Effector memory CD8-positive, alpha-beta T cell (primary cell): ENCODE results near the gene CMTR1.
"Not testable (repeated sequence)": the region's sequence is repeated elsewhere in the genome, so short reads cannot be mapped to it uniquely, and the experiment has no call there.

ENCODE experiments used
- ATAC-seq: fragments of 150-1000 bp; cut with Tn5 transposase; replicated peaks from 2 replicates; pipeline ENCODE4 v1.10.0; 2021; ENCODE audit warnings: mild to moderate bottlenecking, moderate library complexity
- DNase-seq, 3 experiments: peaks; one replicate each; pipeline ENCODE4 v3.0.0; 2021
- H3K27ac Mint-ChIP-seq, 2 donors: one replicate each; pipeline ENCODE4 v1.8.0; 2022; ENCODE audit warnings: mild to moderate bottlenecking in 2 of 2, mixed read lengths in 2 of 2, moderate library complexity in 2 of 2
- H3K27me3 Mint-ChIP-seq, 2 donors: one replicate each; pipeline ENCODE4 v1.8.0; 2022; ENCODE audit warnings: mixed read lengths in 2 of 2
- H3K36me3 Mint-ChIP-seq: one replicate; pipeline ENCODE4 v1.8.0; 2022; ENCODE audit warnings: mild to moderate bottlenecking, moderate library complexity, mixed read lengths; ENCODE audit not compliant: insufficient read depth
- H3K4me1 Mint-ChIP-seq, 2 donors: one replicate each; pipeline ENCODE4 v1.8.0; 2022; ENCODE audit warnings: low read depth in 2 of 2, mixed read lengths in 2 of 2
- H3K4me3 Mint-ChIP-seq, 2 donors: one replicate each; pipeline ENCODE4 v1.8.0; 2022; ENCODE audit warnings: mild to moderate bottlenecking in 2 of 2, mixed read lengths in 2 of 2, moderate library complexity in 2 of 2
- H3K9me3 Mint-ChIP-seq, 2 donors: one replicate each; pipeline ENCODE4 v1.8.0; 2022; ENCODE audit warnings: mixed read lengths in 2 of 2

The CMTR1 gene

GRCh38 chr6:37443216-37443542 is 10.2 kb downstream of the CMTR1 start:
- H3K36me3 Mint-ChIP-seq: peaks cover 56% of the 10 kb centered on the region
- ATAC-seq, H3K27me3 Mint-ChIP-seq, H3K9me3 Mint-ChIP-seq, DNase-seq: not testable (repeated sequence)
- peaks cover 7 to 22% of the 10 kb centered on the region in 2 donors for H3K4me1 Mint-ChIP-seq
- peak overlapping the region; percentile 71 to 83 for H3K4me3 Mint-ChIP-seq
- H3K27ac Mint-ChIP-seq: peak overlapping the region; percentile 93

GRCh38 chr6:37449984-37450383 is 17.0 kb downstream of the CMTR1 start:
- Mint-ChIP-seq H3K27me3 (no peaks in the 10 kb centered on the region), H3K4me1 (peaks cover 4 to 11% of the 10 kb centered on the region in 2 donors), H3K4me3 (no peak overlapping the region), H3K9me3 (no peaks in the 10 kb centered on the region), H3K27ac (no peak overlapping the region), H3K36me3 (peaks cover 88% of the 10 kb centered on the region)
- DNase-seq (no peak), ATAC-seq (no peak)

DNA sequence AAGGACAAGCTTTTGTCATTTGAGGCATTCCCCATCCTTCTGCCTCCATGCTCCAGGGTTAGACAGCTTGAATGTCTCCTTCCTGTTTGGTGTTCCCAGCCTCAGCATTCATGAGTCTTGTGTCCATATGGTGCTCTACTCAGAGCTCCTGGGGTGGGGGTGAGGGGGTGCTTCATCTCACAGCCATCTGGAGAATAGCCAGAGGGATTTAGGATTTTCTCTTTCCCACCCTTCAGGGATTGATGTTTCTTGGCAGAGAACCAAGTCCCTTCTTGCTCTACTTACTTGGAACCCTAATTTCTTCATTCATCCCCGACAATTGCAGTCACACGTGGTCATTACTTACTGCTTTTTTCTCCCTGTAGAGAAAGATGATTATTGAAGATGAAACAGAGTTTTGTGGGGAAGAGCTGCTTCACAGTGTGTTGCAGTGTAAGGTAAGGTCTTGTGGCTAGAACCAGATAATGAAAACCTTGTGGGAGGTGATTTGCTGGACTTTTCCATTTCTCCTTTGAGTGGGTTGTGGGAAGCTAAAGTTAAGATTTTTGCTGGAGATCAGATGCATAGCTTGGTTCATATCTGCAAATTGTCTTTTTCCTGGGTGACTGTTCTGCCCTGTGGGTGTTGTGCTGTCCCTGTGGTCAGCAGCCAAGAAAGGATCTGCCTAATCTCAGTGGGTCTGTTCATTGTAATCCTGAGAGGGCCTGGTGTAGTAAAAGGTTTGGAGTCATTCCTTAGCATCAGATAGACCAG is 18.6 kb downstream of the CMTR1 start:
- peak overlapping the region; percentile 69 to 83 for H3K27ac Mint-ChIP-seq
- no peaks in the 10 kb centered on the region for H3K9me3 Mint-ChIP-seq
- peaks cover 83% of the 10 kb centered on the region for H3K36me3 Mint-ChIP-seq
- H3K4me3 Mint-ChIP-seq: no peak overlapping the region
- H3K27me3 Mint-ChIP-seq: no peaks in the 10 kb centered on the region
- H3K4me1 Mint-ChIP-seq: peaks cover 4 to 11% of the 10 kb centered on the region in 2 donors
- ATAC-seq: no peak
- DNase-seq: no peak

DNA sequence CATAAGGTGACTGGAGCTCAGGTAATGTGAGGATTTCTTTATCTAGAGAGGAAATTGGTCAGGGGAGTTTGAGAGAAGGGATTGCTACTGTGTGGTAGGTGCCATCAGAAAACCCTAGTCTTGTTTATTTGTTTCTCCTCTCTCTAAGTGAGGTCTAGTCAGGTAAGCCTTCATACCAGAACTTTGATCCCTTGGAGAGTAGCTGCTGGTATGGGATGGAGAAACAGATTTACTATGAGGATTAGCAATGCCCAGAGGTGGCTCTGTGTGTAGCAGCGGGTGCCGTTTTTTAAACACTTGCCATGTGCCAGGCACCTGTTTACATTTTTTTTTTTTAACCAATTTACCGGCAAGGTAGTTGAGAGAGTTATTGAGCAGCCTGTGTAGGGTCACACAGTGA is 19.5 kb downstream of the CMTR1 start:
- Mint-ChIP-seq H3K4me1 (peaks cover 4 to 14% of the 10 kb centered on the region in 2 donors), H3K27me3 (no peaks in the 10 kb centered on the region), H3K36me3 (peaks cover 81% of the 10 kb centered on the region), H3K4me3 (no peak overlapping the region), H3K27ac (peak overlapping the region in 1 of 2 donors; percentile 83), H3K9me3 (no peaks in the 10 kb centered on the region)
- ATAC-seq: no peak
- DNase-seq: no peak

- peak overlapping the region; percentile 8 to 88 for H3K27ac Mint-ChIP-seq
- peaks cover 70% of the 10 kb centered on the region for H3K36me3 Mint-ChIP-seq
- no peaks in the 10 kb centered on the region for H3K27me3 Mint-ChIP-seq
- ATAC-seq (no peak), DNase-seq (no peak)
- peaks cover 6 to 14% of the 10 kb centered on the region in 2 donors for H3K4me1 Mint-ChIP-seq
- H3K9me3 Mint-ChIP-seq: no peaks in the 10 kb centered on the region
- no peak overlapping the region for H3K4me3 Mint-ChIP-seq
Observed at GRCh38 chr6:37454420-37455140, 21.6 kb downstream of the CMTR1 start.

- H3K36me3 Mint-ChIP-seq: peaks cover 68% of the 10 kb centered on the region
- H3K4me3 Mint-ChIP-seq: no peak overlapping the region
- ATAC-seq: no peak
- H3K9me3 Mint-ChIP-seq: no peaks in the 10 kb centered on the region
- H3K27me3 Mint-ChIP-seq: no peaks in the 10 kb centered on the region
- no peak for DNase-seq
- peaks cover 6 to 14% of the 10 kb centered on the region in 2 donors for H3K4me1 Mint-ChIP-seq
- peak overlapping the region in 1 of 2 donors; percentile 69 for H3K27ac Mint-ChIP-seq
Observed at GRCh38 chr6:37456126-37456525, 23.1 kb downstream of the CMTR1 start.

- H3K27ac Mint-ChIP-seq: peak overlapping the region; percentile 17 to 69
- no peaks in the 10 kb centered on the region for H3K27me3 Mint-ChIP-seq
- no peak for ATAC-seq
- no peaks in the 10 kb centered on the region for H3K9me3 Mint-ChIP-seq
- DNase-seq: no peak
- H3K36me3 Mint-ChIP-seq: peaks cover 63% of the 10 kb centered on the region
- no peak overlapping the region for H3K4me3 Mint-ChIP-seq
- H3K4me1 Mint-ChIP-seq: peaks cover 6 to 8% of the 10 kb centered on the region in 2 donors
Observed at GRCh38 chr6:37456816-37457560, 24.0 kb downstream of the CMTR1 start.

- Mint-ChIP-seq H3K36me3 (peaks cover 67% of the 10 kb centered on the region), H3K9me3 (no peaks in the 10 kb centered on the region), H3K27ac (peak overlapping the region in 1 of 2 donors; percentile 71), H3K4me3 (no peak overlapping the region), H3K4me1 (peaks cover 2 to 3% of the 10 kb centered on the region in 2 donors), H3K27me3 (no peaks in the 10 kb centered on the region)
- no peak for DNase-seq
- ATAC-seq: no peak
Observed at GRCh38 chr6:37459981-37460800, 27.2 kb downstream of the CMTR1 start.

DNA sequence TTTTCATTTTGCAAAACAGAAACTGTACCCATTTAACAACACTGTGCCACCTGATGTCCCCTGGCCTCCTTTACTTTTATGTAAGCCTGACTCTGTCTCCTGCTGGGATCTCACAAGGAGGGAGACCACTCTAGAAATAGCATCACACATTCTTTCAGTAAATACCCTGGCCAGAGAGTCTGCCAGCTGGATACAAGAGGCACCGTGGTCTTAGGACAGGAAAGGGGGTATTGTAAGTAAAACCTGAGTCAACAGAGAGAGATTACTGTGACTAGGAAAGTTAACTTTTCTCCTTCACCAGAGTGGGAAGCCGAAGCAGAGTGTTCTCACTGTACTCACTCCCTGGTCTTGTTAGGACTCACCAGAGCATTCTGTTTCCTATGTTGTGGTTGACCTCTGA is 27.8 kb downstream of the CMTR1 start:
- H3K4me3 Mint-ChIP-seq: no peak overlapping the region
- DNase-seq: no peak
- ATAC-seq: no peak
- H3K9me3 Mint-ChIP-seq: no peaks in the 10 kb centered on the region
- peaks cover 65% of the 10 kb centered on the region for H3K36me3 Mint-ChIP-seq
- no peaks in the 10 kb centered on the region for H3K27me3 Mint-ChIP-seq
- peaks cover 2 to 3% of the 10 kb centered on the region in 2 donors for H3K4me1 Mint-ChIP-seq
- no peak overlapping the region for H3K27ac Mint-ChIP-seq

- H3K4me3 Mint-ChIP-seq: no peak overlapping the region
- ATAC-seq (no peak), DNase-seq (no peak)
- peaks cover 0 to 3% of the 10 kb centered on the region in 2 donors for H3K9me3 Mint-ChIP-seq
- no peak overlapping the region for H3K27ac Mint-ChIP-seq
- peaks cover 53% of the 10 kb centered on the region for H3K36me3 Mint-ChIP-seq
- peaks cover 0 to 2% of the 10 kb centered on the region in 2 donors for H3K4me1 Mint-ChIP-seq
- no peaks in the 10 kb centered on the region for H3K27me3 Mint-ChIP-seq
Observed at GRCh38 chr6:37463110-37463509, 30.1 kb downstream of the CMTR1 start.

DNA sequence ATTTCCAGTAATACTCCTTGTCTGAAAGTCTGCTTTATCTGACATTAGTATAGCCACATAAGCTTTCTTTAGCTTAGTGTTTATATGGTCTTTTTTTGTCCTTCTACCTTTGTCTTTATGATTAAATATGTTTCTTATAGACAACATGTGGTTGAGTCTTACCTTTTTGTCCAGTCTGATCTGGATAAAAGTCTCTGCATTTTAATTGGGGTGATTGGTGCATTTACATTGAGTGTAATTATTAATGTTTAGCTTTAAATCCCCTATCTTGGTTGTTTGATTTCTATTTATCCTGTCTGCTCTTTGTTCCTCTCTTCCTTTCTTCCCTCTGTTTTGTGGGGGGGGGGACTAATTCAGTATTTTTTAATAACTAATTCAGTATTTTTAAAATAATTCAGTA is 34.7 kb downstream of the CMTR1 start:
- H3K36me3 Mint-ChIP-seq: peaks cover 55% of the 10 kb centered on the region
- ATAC-seq (no peak), DNase-seq (no peak)
- H3K9me3 Mint-ChIP-seq: peaks cover 0 to 3% of the 10 kb centered on the region in 2 donors
- H3K27ac Mint-ChIP-seq: no peak overlapping the region
- no peak overlapping the region for H3K4me3 Mint-ChIP-seq
- H3K27me3 Mint-ChIP-seq: no peaks in the 10 kb centered on the region
- H3K4me1 Mint-ChIP-seq: no peaks in the 10 kb centered on the region

DNA sequence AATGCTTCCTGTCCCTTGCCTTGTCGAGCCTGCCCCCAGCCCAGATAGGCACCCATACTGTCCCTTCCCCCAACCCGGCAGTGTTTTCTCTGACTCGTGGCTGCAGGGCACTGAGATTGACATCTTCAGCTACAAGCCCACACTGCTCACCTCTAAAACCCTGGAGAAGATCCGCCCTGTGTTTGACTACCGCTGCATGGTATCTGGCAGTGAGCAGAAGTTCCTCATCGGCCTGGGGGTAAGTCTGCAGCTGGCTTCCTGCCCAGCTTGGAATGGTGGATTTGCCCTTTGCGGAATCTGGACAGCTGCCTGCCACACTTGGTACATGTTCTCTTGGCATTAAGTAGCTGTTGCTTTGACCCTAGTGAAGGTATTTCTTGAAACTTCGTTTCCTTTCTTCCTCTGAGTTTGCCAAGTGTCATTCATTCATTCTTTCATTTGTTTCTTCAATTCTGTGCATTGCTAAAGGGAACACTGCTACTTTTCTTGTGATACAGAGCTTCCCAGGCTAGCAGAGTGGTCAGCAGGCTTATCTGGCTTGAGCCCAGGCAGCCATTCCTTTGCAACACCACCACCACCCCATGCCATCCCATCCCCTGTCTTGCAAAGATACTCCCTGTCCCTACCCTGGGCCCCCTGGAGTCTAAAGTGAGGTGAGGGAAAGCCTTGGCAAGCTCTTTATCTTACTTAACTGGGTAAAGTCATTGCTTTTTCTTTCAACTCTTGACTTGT is 40.5 kb downstream of the CMTR1 start:
- no peak for ATAC-seq
- Mint-ChIP-seq H3K27ac (peak overlapping the region; percentile 9 to 15), H3K36me3 (peaks cover 46% of the 10 kb centered on the region)

More for the DNA sequence above, 40.5 kb downstream of the CMTR1 start:
- DNase-seq: no peak
- Mint-ChIP-seq H3K27me3 (no peaks in the 10 kb centered on the region), H3K9me3 (no peaks in the 10 kb centered on the region), H3K4me3 (no peak overlapping the region), H3K4me1 (no peaks in the 10 kb centered on the region)
